ENCODE results near the gene NLGN4Y.

The NLGN4Y gene

DNA sequence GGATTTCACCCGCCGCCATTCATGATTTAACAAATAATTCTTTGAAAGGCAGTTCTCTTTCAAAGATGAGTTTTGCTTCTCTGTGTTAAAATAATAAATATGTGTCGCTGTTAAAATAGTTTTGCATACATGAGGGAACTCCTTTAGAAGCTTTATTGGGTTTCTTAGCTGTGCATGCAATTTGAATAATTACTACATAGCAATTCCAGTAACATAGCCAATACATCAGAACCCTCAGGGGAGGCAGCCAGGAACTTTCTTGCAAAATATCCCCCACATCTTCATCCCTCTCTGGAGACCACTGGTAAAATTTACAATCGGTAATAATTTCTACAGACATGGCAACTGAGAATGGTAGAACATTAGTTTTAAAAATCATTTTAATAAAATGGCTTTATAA, 268.8 kb downstream of the NLGN4Y start:
- TF ChIP-seq, protein P1, sequence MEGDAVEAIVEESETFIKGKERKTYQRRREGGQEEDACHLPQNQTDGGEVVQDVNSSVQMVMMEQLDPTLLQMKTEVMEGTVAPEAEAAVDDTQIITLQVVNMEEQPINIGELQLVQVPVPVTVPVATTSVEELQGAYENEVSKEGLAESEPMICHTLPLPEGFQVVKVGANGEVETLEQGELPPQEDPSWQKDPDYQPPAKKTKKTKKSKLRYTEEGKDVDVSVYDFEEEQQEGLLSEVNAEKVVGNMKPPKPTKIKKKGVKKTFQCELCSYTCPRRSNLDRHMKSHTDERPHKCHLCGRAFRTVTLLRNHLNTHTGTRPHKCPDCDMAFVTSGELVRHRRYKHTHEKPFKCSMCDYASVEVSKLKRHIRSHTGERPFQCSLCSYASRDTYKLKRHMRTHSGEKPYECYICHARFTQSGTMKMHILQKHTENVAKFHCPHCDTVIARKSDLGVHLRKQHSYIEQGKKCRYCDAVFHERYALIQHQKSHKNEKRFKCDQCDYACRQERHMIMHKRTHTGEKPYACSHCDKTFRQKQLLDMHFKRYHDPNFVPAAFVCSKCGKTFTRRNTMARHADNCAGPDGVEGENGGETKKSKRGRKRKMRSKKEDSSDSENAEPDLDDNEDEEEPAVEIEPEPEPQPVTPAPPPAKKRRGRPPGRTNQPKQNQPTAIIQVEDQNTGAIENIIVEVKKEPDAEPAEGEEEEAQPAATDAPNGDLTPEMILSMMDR (IDR thresholded peaks at IDR 0.05; ENCODE audit: borderline replicate concordance, control extremely low read depth, extremely low read depth, insufficient read depth, missing control alignments) = no peak
- in situ Hi-C loops (cut with MboI; ENCODE audit: low sequenced_read_pairs, unreplicated experiment) = no loop called here
- no peak for DNase-seq (ENCODE audit: low spot score)

DNA sequence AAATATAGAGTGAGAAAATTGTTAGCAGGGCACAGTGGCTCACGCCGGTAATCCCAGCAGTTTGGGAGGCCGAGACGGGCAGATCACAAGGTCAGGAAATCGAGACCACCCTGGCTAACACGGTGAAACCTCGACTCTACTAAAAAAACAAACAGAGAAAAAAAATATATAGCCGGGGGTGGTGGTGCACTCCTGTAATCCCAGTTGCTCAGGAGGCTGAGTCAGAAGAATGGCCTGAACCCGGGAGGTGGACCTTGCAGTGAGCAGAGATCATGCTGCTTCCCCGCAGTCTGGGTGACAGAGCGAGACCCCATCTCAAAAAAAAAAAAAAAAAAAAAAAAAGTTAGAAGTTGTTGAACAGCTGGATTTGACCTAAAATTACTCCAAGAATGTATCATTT, 269.3 kb downstream of the NLGN4Y start:
- in situ Hi-C loops (cut with MboI; ENCODE audit: low sequenced_read_pairs, unreplicated experiment) = no loop called here
- no peak for DNase-seq (ENCODE audit: low spot score)
- TF ChIP-seq, protein P1 (IDR thresholded peaks at IDR 0.05; ENCODE audit: borderline replicate concordance, control extremely low read depth, extremely low read depth, insufficient read depth, missing control alignments) = no peak

DNA sequence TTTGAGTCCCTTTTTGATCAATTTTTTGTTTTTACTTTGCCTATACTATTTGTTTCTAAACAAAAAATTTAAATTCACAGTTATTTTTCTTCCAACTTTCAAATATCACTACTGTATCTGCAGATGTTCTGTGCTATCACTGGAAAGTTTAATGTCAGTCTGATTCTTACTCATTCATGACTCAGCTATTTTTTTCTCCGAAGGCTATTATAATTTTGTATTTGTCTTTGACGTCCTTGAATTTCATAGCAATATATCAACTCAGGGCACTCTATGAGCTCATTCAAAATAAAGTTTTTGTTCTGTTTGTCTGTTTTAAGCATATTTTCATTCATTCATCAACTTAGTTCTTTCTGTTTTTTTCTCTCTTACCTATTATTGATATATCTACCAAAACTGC, 273.7 kb downstream of the NLGN4Y start:
- DNase-seq (ENCODE audit: low spot score) = no peak
- in situ Hi-C loops (cut with MboI; ENCODE audit: low sequenced_read_pairs, unreplicated experiment) = no loop called here
- TF ChIP-seq, protein P1 (IDR thresholded peaks at IDR 0.05; ENCODE audit: borderline replicate concordance, control extremely low read depth, extremely low read depth, insufficient read depth, missing control alignments) = no peak

DNA sequence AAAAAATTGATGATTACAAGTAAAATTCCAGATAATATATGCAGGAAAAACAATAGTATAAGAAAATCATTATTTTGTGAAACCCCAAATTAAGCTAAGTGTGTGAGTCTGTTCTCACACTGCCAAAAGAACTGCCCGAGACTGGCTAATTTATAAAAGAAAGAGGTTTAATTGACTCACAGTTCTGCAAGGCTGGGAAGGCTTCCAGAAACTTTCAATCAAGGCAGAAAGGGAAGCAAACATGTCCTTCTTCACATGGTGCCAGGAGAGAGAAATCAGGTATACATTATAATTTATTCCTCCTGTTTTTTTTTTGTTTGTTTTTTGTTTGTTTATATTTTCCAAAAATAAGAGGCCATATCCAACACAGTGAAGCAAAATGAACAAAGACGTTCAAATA, 276.8 kb downstream of the NLGN4Y start:
- in situ Hi-C loops (cut with MboI; ENCODE audit: low sequenced_read_pairs, unreplicated experiment) = no loop called here
- DNase-seq (ENCODE audit: low spot score) = no peak
- TF ChIP-seq, protein P1 (IDR thresholded peaks at IDR 0.05; ENCODE audit: borderline replicate concordance, control extremely low read depth, extremely low read depth, insufficient read depth, missing control alignments) = no peak

DNA sequence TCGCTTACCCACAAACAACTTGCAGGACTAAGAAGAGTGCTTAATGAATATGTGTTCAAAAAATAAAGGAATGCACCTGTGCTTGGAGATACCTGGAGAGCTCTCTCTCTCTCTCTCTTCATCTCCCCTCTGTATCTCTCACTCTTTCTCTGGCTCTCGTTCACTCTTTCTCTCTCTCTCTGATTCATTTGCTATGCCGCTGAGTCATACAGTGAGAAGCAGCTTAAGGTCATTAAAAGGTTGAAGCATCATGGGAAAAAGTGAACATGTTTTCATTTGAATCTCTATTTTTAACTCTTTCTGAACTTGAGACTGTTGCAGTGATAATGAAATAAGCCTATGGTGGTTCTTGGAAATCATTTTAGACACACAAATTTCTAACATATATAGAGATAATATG, 277.8 kb downstream of the NLGN4Y start:
- TF ChIP-seq, protein P1 (IDR thresholded peaks at IDR 0.05; ENCODE audit: borderline replicate concordance, control extremely low read depth, extremely low read depth, insufficient read depth, missing control alignments) = no peak
- in situ Hi-C loops (cut with MboI; ENCODE audit: low sequenced_read_pairs, unreplicated experiment) = no loop called here
- no peak for DNase-seq (ENCODE audit: low spot score)

DNA sequence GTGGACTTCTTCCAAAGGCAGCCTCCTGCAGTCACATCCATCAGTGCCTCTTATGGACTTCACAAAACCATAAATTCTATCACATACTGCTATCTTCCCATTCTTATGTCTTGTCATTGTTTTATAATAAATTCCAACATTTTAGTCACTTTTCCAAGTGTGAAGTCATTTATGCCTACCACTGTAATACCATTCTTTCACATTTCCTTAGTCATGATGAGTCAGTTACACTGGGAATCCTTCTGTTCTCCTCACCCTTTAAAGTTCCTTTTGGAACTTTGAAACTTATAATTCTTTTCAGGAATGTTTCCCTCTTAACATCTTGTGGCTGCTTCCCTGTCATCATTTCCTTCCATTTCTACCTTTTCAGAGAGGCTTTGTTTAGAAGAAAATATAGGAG, 279.7 kb downstream of the NLGN4Y start:
- in situ Hi-C loops (cut with MboI; ENCODE audit: low sequenced_read_pairs, unreplicated experiment) = no loop called here
- no peak for DNase-seq (ENCODE audit: low spot score)
- TF ChIP-seq, protein P1 (IDR thresholded peaks at IDR 0.05; ENCODE audit: borderline replicate concordance, control extremely low read depth, extremely low read depth, insufficient read depth, missing control alignments) = no peak

DNA sequence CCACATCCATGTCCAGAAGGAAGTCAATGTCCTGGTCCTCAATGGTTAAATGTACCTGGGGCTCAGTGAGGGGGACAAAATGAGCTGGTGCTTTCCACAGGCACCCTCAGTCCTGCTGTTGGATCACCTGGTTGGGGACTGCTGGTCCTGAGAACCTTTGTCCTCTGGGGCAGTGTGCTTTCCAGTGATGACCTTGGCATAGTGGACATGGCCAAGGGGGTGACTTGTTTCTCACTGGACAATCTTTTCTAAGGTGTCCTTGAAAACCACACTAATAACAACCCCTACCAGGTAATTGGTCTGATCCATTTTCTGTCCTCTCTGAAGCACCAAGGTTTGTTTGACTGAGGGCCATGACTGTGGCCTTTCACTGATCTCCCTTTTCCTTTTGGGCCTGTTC, 294.1 kb downstream of the NLGN4Y start:
- TF ChIP-seq, protein P1 (IDR thresholded peaks at IDR 0.05; ENCODE audit: borderline replicate concordance, control extremely low read depth, extremely low read depth, insufficient read depth, missing control alignments) = no peak
- no peak for DNase-seq (ENCODE audit: low spot score)
- in situ Hi-C loops (cut with MboI; ENCODE audit: low sequenced_read_pairs, unreplicated experiment) = no loop called here
